ENCODE measurements around the gene CDK16. TPM values are rescaled to one million over a fixed set of nuclear protein-coding genes. Genes with fewer than 3 reads are reported as not detected.
A peak's percentile ranks its signal among the peaks of the same experiment; 100 is the strongest.

The CDK16 gene
- total RNA-seq, 4 donors from 2014 or later: 70.5 to 90.1 (median 88.0) TPM

DNA sequence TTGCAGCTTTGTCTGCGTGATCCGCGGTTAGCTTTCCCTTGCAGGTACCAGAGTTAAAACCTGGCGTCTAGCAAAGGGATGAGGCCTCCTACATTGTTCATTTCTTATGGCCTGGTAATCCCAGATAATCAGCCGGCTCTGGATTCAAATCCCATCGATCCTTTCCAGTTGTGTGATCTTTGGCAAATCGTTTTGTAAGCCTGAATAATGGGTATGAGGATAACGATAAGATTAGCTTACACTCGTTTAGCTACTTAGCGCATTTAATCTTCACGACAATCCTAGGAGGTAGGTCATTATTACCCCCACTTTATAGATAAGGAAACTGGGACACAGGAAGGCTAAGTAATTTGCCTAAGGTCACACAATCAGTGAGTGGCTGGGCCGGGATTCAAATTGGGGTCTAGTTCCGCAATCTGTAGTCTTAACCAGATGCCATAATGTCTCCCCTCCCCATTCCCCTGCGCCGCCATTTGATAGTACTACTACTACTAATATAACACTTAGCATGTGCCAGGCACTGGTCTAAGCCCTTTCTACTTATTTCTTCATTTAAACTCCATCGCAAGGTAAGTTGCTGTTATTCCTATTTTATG is 26.6 kb upstream of the CDK16 start:
- H3K27me3 ChIP-seq: no peaks in the 10 kb centered on the region
- WGBS: 69% methylated on average over 16 of the region's 16 CpGs
- H3K4me3 ChIP-seq: peak overlapping the region; percentile 58
- no peak for DNase-seq (ENCODE audit: low spot score in 2 of 2)
- H3K9me3 ChIP-seq: no peaks in the 10 kb centered on the region
- peaks cover 39% of the 10 kb centered on the region for H3K4me1 ChIP-seq
- peaks cover 2% of the 10 kb centered on the region for H3K36me3 ChIP-seq
- H3K27ac ChIP-seq: no peak overlapping the region
- no peak for TF ChIP-seq POLR2A (IDR thresholded peaks at IDR 0.05)
- no peak for TF ChIP-seq POLR2AphosphoS5 (IDR thresholded peaks at IDR 0.05)
- TF ChIP-seq EP300 (IDR thresholded peaks at IDR 0.05): no peak
- TF ChIP-seq CTCF (IDR thresholded peaks at IDR 0.05): no peak

GRCh38 chrX:47193475-47194193 is 24.8 kb upstream of the CDK16 start, which contains the start of gene UBA1:
Gene UBA1 (plus strand): TSS chrX:47193829. CDS start chrX:47198803, 4,974 bp downstream.
- DNase-seq (ENCODE audit: low spot score in 2 of 2): peak; percentile 95 to 99
- WGBS: 0% methylated on average over 38 of the region's 50 CpGs
- H3K27me3 ChIP-seq: no peaks in the 10 kb centered on the region
- peak within 1 kb of the TSS; percentile 97 for H3K27ac ChIP-seq
- H3K4me3 ChIP-seq: peak within 1 kb of the TSS; percentile 68
- H3K9me3 ChIP-seq: no peaks in the 10 kb centered on the region
- peaks cover 4% of the 10 kb centered on the region for H3K36me3 ChIP-seq
- H3K4me1 ChIP-seq: peaks cover 54% of the 10 kb centered on the region
- TF ChIP-seq POLR2A (IDR thresholded peaks at IDR 0.05) (peak; percentile 71 to 88), POLR2AphosphoS5 (IDR thresholded peaks at IDR 0.05) (peak; percentile 25 to 52 (median 34)), CTCF (IDR thresholded peaks at IDR 0.05) (peak; percentile 44 to 93), EP300 (IDR thresholded peaks at IDR 0.05) (no peak)

GRCh38 chrX:47194194-47194787 is 24.2 kb upstream of the CDK16 start:
- Histone ChIP-seq H3K9me3 (no peaks in the 10 kb centered on the region), H3K27me3 (no peaks in the 10 kb centered on the region), H3K36me3 (peaks cover 10% of the 10 kb centered on the region), H3K4me3 (peak overlapping the region; percentile 68), H3K27ac (peak overlapping the region; percentile 97), H3K4me1 (peaks cover 56% of the 10 kb centered on the region)
- WGBS: 19% methylated on average over 14 of the region's 14 CpGs
- TF ChIP-seq POLR2A (IDR thresholded peaks at IDR 0.05): no peak
- TF ChIP-seq CTCF (IDR thresholded peaks at IDR 0.05): no peak
- no peak for TF ChIP-seq POLR2AphosphoS5 (IDR thresholded peaks at IDR 0.05)
- no peak for TF ChIP-seq EP300 (IDR thresholded peaks at IDR 0.05)
- DNase-seq (ENCODE audit: low spot score in 2 of 2): no peak

DNA sequence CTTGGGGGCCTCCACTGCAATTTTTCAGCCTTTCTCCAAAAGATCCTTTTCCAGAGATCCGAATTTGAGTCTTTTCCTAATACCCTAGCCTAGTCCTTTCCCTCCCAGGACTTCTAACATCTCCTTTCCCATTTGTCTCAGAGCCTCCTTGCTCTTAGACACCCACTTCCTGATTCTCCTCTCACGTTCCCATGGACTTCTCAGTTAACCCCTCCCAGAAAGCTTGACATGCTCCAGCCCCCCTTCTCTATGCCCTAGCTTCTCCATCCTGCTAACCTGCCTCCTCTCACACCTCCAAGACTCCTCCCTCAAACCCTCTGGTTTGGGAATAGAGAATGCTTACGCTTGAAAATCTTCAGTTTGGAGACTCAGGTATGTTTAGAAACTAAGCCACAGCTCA is 22.4 kb upstream of the CDK16 start:
- no peak for DNase-seq (ENCODE audit: low spot score in 2 of 2)
- WGBS: 65% methylated on average over 3 of the region's 3 CpGs
- Histone ChIP-seq H3K4me3 (peak overlapping the region; percentile 68), H3K27me3 (no peaks in the 10 kb centered on the region), H3K27ac (no peak overlapping the region), H3K36me3 (peaks cover 27% of the 10 kb centered on the region), H3K4me1 (peaks cover 62% of the 10 kb centered on the region), H3K9me3 (no peaks in the 10 kb centered on the region)
- TF ChIP-seq POLR2A (IDR thresholded peaks at IDR 0.05) (no peak), EP300 (IDR thresholded peaks at IDR 0.05) (no peak), POLR2AphosphoS5 (IDR thresholded peaks at IDR 0.05) (no peak), CTCF (IDR thresholded peaks at IDR 0.05) (no peak)

GRCh38 chrX:47197526-47197925 is 21.0 kb upstream of the CDK16 start:
- Histone ChIP-seq H3K9me3 (no peaks in the 10 kb centered on the region), H3K27me3 (no peaks in the 10 kb centered on the region), H3K27ac (no peak overlapping the region), H3K4me3 (no peak overlapping the region), H3K36me3 (peaks cover 41% of the 10 kb centered on the region), H3K4me1 (peaks cover 56% of the 10 kb centered on the region)
- DNase-seq (ENCODE audit: low spot score in 2 of 2): no peak
- TF ChIP-seq EP300 (IDR thresholded peaks at IDR 0.05) (no peak), POLR2A (IDR thresholded peaks at IDR 0.05) (no peak), POLR2AphosphoS5 (IDR thresholded peaks at IDR 0.05) (no peak), CTCF (IDR thresholded peaks at IDR 0.05) (no peak)
- WGBS: 70% methylated on average over 6 of the region's 7 CpGs

Data from suprapubic skin (tissue), 4 donors.